Activated naive CD4-positive, alpha-beta T cell treated with Interleukin-2 at 50 U/mL for 16 hours (primary cell): ENCODE data around the gene CYP2R1.
"Not testable (repeated sequence)": the region's sequence is repeated elsewhere in the genome, so short reads cannot be mapped to it uniquely, and the experiment has no call there.

Experiments used
- DNase-seq: peaks from one replicate; pipeline ENCODE4 v3.0.0-alpha.2; 2020

The CYP2R1 gene

GRCh38 chr11:14891143-14892035 is 642 bp downstream of the CYP2R1 start:
- DNase-seq, result peak; percentile 89

GRCh38 chr11:14886513-14886912 is 5.5 kb downstream of the CYP2R1 start:
- DNase-seq, result no peak

GRCh38 chr11:14884667-14885273 is 7.3 kb downstream of the CYP2R1 start:
- no peak for DNase-seq

- not testable (repeated sequence) for DNase-seq
Measured at GRCh38 chr11:14883683-14884082, 8.3 kb downstream of the CYP2R1 start.

GRCh38 chr11:14882196-14882595 is 9.8 kb downstream of the CYP2R1 start:
- no peak for DNase-seq

GRCh38 chr11:14881576-14882193 is 10.3 kb downstream of the CYP2R1 start:
- DNase-seq, result no peak

- no peak for DNase-seq
Measured at GRCh38 chr11:14875163-14875562, 16.9 kb downstream of the CYP2R1 start.

- no peak for DNase-seq
Measured at GRCh38 chr11:14873632-14874031, 18.4 kb downstream of the CYP2R1 start.

GRCh38 chr11:14872032-14872431 is 20.0 kb downstream of the CYP2R1 start:
- no peak for DNase-seq

GRCh38 chr11:14863775-14864174 is 28.3 kb downstream of the CYP2R1 start:
- not testable (repeated sequence) for DNase-seq

- no peak for DNase-seq
Measured at GRCh38 chr11:14861680-14862079, 30.4 kb downstream of the CYP2R1 start.

- DNase-seq, result no peak
Measured at GRCh38 chr11:14860511-14860910, 31.5 kb downstream of the CYP2R1 start.

- DNase-seq, result no peak
Measured at GRCh38 chr11:14858404-14858803, 33.6 kb downstream of the CYP2R1 start.

GRCh38 chr11:14857621-14858020 is 34.4 kb downstream of the CYP2R1 start:
- DNase-seq, result no peak

- no peak for DNase-seq
Measured at GRCh38 chr11:14855890-14856289, 36.1 kb downstream of the CYP2R1 start.

- no peak for DNase-seq
Measured at GRCh38 chr11:14854057-14854456, 38.0 kb downstream of the CYP2R1 start.

- DNase-seq, result no peak
Measured at GRCh38 chr11:14852571-14853177, 39.4 kb downstream of the CYP2R1 start.

- DNase-seq, result no peak
Measured at GRCh38 chr11:14842002-14842401, 50.0 kb downstream of the CYP2R1 start.

GRCh38 chr11:14835496-14836492 is 56.2 kb downstream of the CYP2R1 start:
- DNase-seq, result no peak
